Common myeloid progenitor, CD34-positive (primary cell): ENCODE data around the gene ZNF559.

Experiments used
- CTCF ChIA-PET: fragments of 350-600 bp; sonication (Branson Sonifier 250); formaldehyde crosslinking; loops from one replicate; lab custom pipeline; 2021; ENCODE audit warnings: antibody characterized with exemption; lab: Charles Lee
- POLR2A ChIA-PET: fragments of 350-600 bp; sonication (Branson Sonifier 250); formaldehyde crosslinking; loops from one replicate; lab custom pipeline; 2021; ENCODE audit warnings: antibody characterized with exemption; lab: Charles Lee
- DNase-seq, 3 donors: peaks; one replicate each; pipeline versions ENCODE4 v3.0.0 to v3.0.0-alpha.2; 2013
- H3K27ac ChIP-seq, 2 experiments: 1 replicate in 1 of 2; 2 replicates in 1 of 2; pipeline ENCODE4 v1.7.0; 2013; ENCODE audit warnings: inconsistent platforms in 2 of 2, low read length in 2 of 2, mild to moderate bottlenecking in 2 of 2, low read depth in 1 of 2, moderate library complexity in 1 of 2; ENCODE audit not compliant: severe bottlenecking in 2 of 2, insufficient read depth in 1 of 2, poor library complexity in 1 of 2
- H3K27me3 ChIP-seq, 5 experiments: replicated peaks in 2 of 5; 1 replicate in 3 of 5; 2 replicates in 2 of 5; pipeline versions ENCODE4 v1.6.1 to v1.7.0; 2013; ENCODE audit warnings: low read length in 4 of 5, mild to moderate bottlenecking in 2 of 5, moderate library complexity in 2 of 5, inconsistent platforms in 1 of 5; ENCODE audit not compliant: insufficient read depth in 5 of 5, control insufficient read depth in 4 of 5
- H3K36me3 ChIP-seq, 4 experiments: 1 replicate in 2 of 4; 2 replicates in 2 of 4; pipeline versions ENCODE4 v1.6.1 to v1.7.0; 2013; ENCODE audit warnings: low read length in 3 of 4, control low read depth in 1 of 4, mild to moderate bottlenecking in 1 of 4; ENCODE audit not compliant: control insufficient read depth in 4 of 4, insufficient read depth in 4 of 4
- H3K4me1 ChIP-seq, 4 experiments: 1 replicate in 3 of 4; 2 replicates in 1 of 4; pipeline versions ENCODE4 v1.6.1 to v1.7.1; 2013; ENCODE audit warnings: low read length in 3 of 4, mild to moderate bottlenecking in 3 of 4, control low read depth in 1 of 4, inconsistent platforms in 1 of 4, moderate library complexity in 1 of 4; ENCODE audit not compliant: control insufficient read depth in 4 of 4, insufficient read depth in 4 of 4; ENCODE audit errors: control extremely low read depth in 1 of 4
- H3K4me3 ChIP-seq, 7 experiments: 1 replicate in 4 of 7; 2 replicates in 3 of 7; pipeline versions ENCODE4 v1.5.1 to v1.7.0; 2013; ENCODE audit warnings: mild to moderate bottlenecking in 7 of 7, low read length in 6 of 7, moderate library complexity in 6 of 7, inconsistent platforms in 2 of 7, low read depth in 2 of 7, control low read depth in 1 of 7; ENCODE audit not compliant: insufficient read depth in 4 of 7, control insufficient read depth in 1 of 7; ENCODE audit errors: extremely low read depth in 1 of 7
- H3K9me3 ChIP-seq, 5 experiments: 1 replicate in 4 of 5; 2 replicates in 1 of 5; pipeline versions ENCODE4 v1.6.1 to v1.7.1; 2013; ENCODE audit warnings: low read length in 4 of 5, mild to moderate bottlenecking in 2 of 5, inconsistent platforms in 1 of 5, low read depth in 1 of 5, moderate library complexity in 1 of 5; ENCODE audit not compliant: control insufficient read depth in 4 of 5, insufficient read depth in 2 of 5; ENCODE audit errors: control extremely low read depth in 1 of 5
- WGBS: methylation state at CpG from one replicate; pipeline ENCODE4 v1.1.5; 2013; ENCODE audit not compliant: insufficient coverage; 5-methylcytosine and 5-hydroxymethylcytosine counted together

The ZNF559 gene

DNA sequence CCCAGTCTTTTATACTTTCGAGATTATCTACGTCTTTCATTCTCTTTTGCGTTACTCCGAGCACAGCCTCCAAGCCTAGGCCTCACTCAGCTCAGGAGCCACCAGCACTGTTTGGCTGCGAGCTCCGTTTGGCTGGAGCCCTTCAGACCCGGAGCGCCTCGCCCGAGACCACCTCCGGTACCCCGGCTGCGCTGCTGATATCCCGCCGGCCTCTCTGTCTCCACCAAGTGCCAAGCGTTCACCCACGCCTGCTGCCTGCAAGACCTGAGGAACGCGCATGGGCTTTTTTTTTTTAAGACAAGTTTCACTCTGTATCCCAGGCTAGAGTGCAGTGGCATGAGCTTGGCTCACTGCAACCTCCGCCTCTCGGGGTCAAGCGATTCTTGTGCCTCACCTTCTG, 24.7 kb downstream of the ZNF559 start:
- no peak for DNase-seq
- no peak overlapping the region for H3K27ac ChIP-seq
- peaks cover 5 to 29% (median 7%) of the 10 kb centered on the region in 4 experiments for H3K36me3 ChIP-seq
- H3K9me3 ChIP-seq: peaks cover 14 to 76% (median 45%) of the 10 kb centered on the region in 5 experiments
- ChIA-PET CTCF (interaction anchor here (0.9 kb wide), 1 partner anchor 9 kb away, joined by 3 read pairs; no protein-coding TSS in a partner anchor), POLR2A (no interaction called here)
- H3K4me3 ChIP-seq: peak overlapping the region in 1 of 7 experiments; percentile 6
- H3K27me3 ChIP-seq: no peaks in the 10 kb centered on the region
- H3K4me1 ChIP-seq: no peaks in the 10 kb centered on the region
- 96% methylated on average over 16 of the region's 22 CpGs for WGBS

GRCh38 chr19:9352505-9352904, 28.5 kb downstream of the ZNF559 start:
- H3K9me3 ChIP-seq: peaks cover 3 to 67% (median 45%) of the 10 kb centered on the region in 5 experiments
- no peaks in the 10 kb centered on the region for H3K4me1 ChIP-seq
- H3K4me3 ChIP-seq: no peak overlapping the region
- ChIA-PET CTCF (interaction anchor here (0.5 kb wide), 1 partner anchor 295 kb away, joined by 3 read pairs; no protein-coding TSS in a partner anchor), POLR2A (no interaction called here)
- no peaks in the 10 kb centered on the region for H3K27me3 ChIP-seq
- DNase-seq: no peak
- 100% methylated on average over 1 of the region's 2 CpGs for WGBS
- H3K36me3 ChIP-seq: peaks cover 0 to 26% (median 5%) of the 10 kb centered on the region in 4 experiments
- no peak overlapping the region for H3K27ac ChIP-seq

DNA sequence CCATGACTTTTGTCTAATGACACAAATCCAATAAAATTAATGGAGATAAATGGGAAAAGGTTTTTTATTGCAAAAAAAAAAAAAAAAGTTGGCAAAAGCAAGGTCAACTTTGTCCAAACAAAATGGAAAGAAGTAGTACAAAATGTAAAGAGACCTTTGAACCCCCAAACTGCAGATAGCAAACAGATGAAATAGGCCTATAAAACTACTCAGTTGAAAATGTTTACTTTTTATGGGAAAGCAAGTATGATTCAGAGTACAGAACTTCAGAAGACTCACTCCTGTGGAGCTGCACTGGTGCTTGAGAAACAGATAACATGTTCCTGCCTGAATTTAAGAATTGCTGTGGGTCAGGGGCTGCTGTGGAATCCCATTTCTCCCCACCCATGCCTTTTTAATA, 29.0 kb downstream of the ZNF559 start:
- ChIA-PET POLR2A (no interaction called here), CTCF (interaction anchor here (0.5 kb wide), 1 partner anchor 295 kb away, joined by 3 read pairs; no protein-coding TSS in a partner anchor)
- Histone ChIP-seq H3K27ac (no peak overlapping the region), H3K36me3 (peaks cover 0 to 31% (median 6%) of the 10 kb centered on the region in 4 experiments), H3K27me3 (no peaks in the 10 kb centered on the region), H3K4me3 (no peak overlapping the region), H3K9me3 (peaks cover 2 to 69% (median 48%) of the 10 kb centered on the region in 5 experiments), H3K4me1 (no peaks in the 10 kb centered on the region)
- DNase-seq: no peak

- peaks cover 2 to 67% (median 46%) of the 10 kb centered on the region in 5 experiments for H3K9me3 ChIP-seq
- ChIA-PET POLR2A (no interaction called here), CTCF (no interaction called here)
- no peaks in the 10 kb centered on the region for H3K27me3 ChIP-seq
- H3K36me3 ChIP-seq: peaks cover 0 to 30% (median 7%) of the 10 kb centered on the region in 4 experiments
- WGBS: 94% methylated on average over 2 of the region's 2 CpGs
- no peaks in the 10 kb centered on the region for H3K4me1 ChIP-seq
- no peak for DNase-seq
- no peak overlapping the region for H3K4me3 ChIP-seq
- H3K27ac ChIP-seq: no peak overlapping the region
These were observed 30.7 kb downstream of the ZNF559 start for GRCh38 chr19:9354651-9355050.

DNA sequence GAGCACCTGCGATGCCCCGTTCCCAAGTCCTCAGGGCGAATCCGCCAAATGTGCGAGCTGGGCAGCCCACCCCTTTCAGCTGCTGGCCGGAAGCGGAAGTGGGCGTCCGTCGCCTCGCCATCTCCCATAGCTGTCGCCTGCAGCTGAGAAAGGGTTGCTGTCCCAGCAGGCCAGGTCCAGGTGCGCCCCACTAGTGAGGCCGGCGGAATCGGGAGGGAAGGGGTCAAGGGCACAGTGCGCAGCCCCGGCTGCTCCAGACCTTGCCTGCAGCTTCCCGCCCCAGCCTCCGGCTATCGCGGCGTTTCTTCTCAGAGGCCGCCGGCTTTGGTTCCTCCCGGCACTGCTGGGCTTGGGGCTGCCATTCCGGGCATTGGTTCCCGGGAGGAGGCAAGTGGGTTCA, 38.9 kb downstream of the ZNF559 start, which contains the start of gene ZNF177:
TSS of gene ZNF177 (plus strand) at position 109 of the 400 bp plus-strand sequence. CDS start 15,299 bp downstream, outside the sequence.
- H3K9me3 ChIP-seq: peaks cover 6 to 53% (median 35%) of the 10 kb centered on the region in 5 experiments
- DNase-seq: peak; percentile 8 to 60 (median 38)
- H3K4me3 ChIP-seq: peak within 1 kb of the TSS; percentile 24 to 85 (median 56)
- H3K36me3 ChIP-seq: peaks cover 0 to 11% (median 2%) of the 10 kb centered on the region in 4 experiments
- no peak within 1 kb of the TSS for H3K27ac ChIP-seq
- POLR2A ChIA-PET: no interaction called here
- H3K4me1 ChIP-seq: peaks cover 0 to 10% (median 1%) of the 10 kb centered on the region in 4 experiments
- peaks cover 0 to 3% (median 0%) of the 10 kb centered on the region in 5 experiments for H3K27me3 ChIP-seq
- CTCF ChIA-PET: no interaction called here
- WGBS: 5% methylated on average over 20 of the region's 28 CpGs

GRCh38 chr19:9370738-9371619, 47.0 kb downstream of the ZNF559 start:
- Histone ChIP-seq H3K4me3 (peak overlapping the region in 1 of 7 experiments; percentile 5), H3K4me1 (no peaks in the 10 kb centered on the region), H3K9me3 (peaks cover 8 to 75% (median 24%) of the 10 kb centered on the region in 5 experiments), H3K27ac (no peak overlapping the region), H3K27me3 (no peaks in the 10 kb centered on the region), H3K36me3 (peaks cover 0 to 23% (median 2%) of the 10 kb centered on the region in 4 experiments)
- CTCF ChIA-PET: no interaction called here
- WGBS: 100% methylated on average over 5 of the region's 6 CpGs
- POLR2A ChIA-PET: no interaction called here
- DNase-seq: no peak

DNA sequence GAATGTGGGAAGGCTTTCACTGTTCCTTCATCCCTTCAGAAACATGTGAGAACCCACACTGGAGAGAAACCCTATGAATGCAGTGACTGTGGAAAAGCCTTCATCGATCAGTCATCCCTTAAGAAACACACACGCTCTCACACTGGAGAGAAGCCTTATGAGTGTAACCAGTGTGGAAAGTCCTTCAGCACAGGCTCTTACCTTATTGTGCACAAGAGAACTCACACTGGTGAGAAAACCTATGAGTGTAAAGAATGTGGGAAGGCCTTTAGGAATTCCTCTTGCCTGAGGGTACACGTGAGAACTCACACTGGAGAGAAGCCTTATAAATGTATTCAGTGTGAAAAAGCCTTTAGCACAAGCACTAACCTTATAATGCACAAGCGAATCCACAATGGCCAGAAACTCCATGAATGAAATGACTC, 57.4 kb downstream of the ZNF559 start:
- WGBS: 71% methylated on average over 4 of the region's 4 CpGs
- POLR2A ChIA-PET: no interaction called here
- H3K9me3 ChIP-seq: peaks cover 19 to 92% (median 74%) of the 10 kb centered on the region in 5 experiments
- no peaks in the 10 kb centered on the region for H3K4me1 ChIP-seq
- peaks cover 44 to 93% (median 57%) of the 10 kb centered on the region in 4 experiments for H3K36me3 ChIP-seq
- no peaks in the 10 kb centered on the region for H3K27me3 ChIP-seq
- CTCF ChIA-PET: no interaction called here
- peak overlapping the region in 1 of 7 experiments; percentile 54 for H3K4me3 ChIP-seq
- no peak for DNase-seq
- H3K27ac ChIP-seq: no peak overlapping the region
